HG03432 (cell line): ENCODE measurements around the gene MFAP4.

Experiments
- ATAC-seq: cut with Tn5 transposase; IDR thresholded peaks from one replicate; pipeline ENCODE4 v1.9.1; 2021; ENCODE audit warnings: mild to moderate bottlenecking, moderate library complexity; ENCODE audit not compliant: unreplicated experiment

The MFAP4 gene

GRCh38 chr17:19372866-19373504 is 14.0 kb downstream of the MFAP4 start:
- no peak for ATAC-seq

- ATAC-seq: no peak
These were observed 14.6 kb downstream of the MFAP4 start for GRCh38 chr17:19372439-19372838.

GRCh38 chr17:19372011-19372370 is 15.0 kb downstream of the MFAP4 start:
- no peak for ATAC-seq

- ATAC-seq: no peak
These were observed 15.6 kb downstream of the MFAP4 start for GRCh38 chr17:19371259-19372010.

GRCh38 chr17:19370493-19370960 is 16.5 kb downstream of the MFAP4 start:
- no peak for ATAC-seq

GRCh38 chr17:19369846-19370492 is 17.0 kb downstream of the MFAP4 start:
- no peak for ATAC-seq

- ATAC-seq: no peak
These were observed 17.7 kb downstream of the MFAP4 start for GRCh38 chr17:19369107-19369778.

- no peak for ATAC-seq
These were observed 18.8 kb downstream of the MFAP4 start for GRCh38 chr17:19368229-19368628.

GRCh38 chr17:19366637-19366972 is 20.4 kb downstream of the MFAP4 start:
- no peak for ATAC-seq

GRCh38 chr17:19365833-19366636 is 21.0 kb downstream of the MFAP4 start:
- ATAC-seq: no peak

- no peak for ATAC-seq
These were observed 21.5 kb downstream of the MFAP4 start for GRCh38 chr17:19365499-19365817.

GRCh38 chr17:19364699-19365498 is 22.1 kb downstream of the MFAP4 start:
- ATAC-seq: no peak

GRCh38 chr17:19363460-19364035 is 23.4 kb downstream of the MFAP4 start:
- no peak for ATAC-seq

GRCh38 chr17:19363114-19363438 is 23.9 kb downstream of the MFAP4 start:
- ATAC-seq: no peak

GRCh38 chr17:19362277-19363113 is 24.5 kb downstream of the MFAP4 start, which contains the start of gene B9D1:
Gene B9D1 (minus strand): TSS chr17:19362723. CDS start chr17:19362569, 154 bp downstream.
- peak; percentile 83 for ATAC-seq

- ATAC-seq: no peak
These were observed 25.1 kb downstream of the MFAP4 start for GRCh38 chr17:19361944-19362276.

GRCh38 chr17:19361326-19361725 is 25.7 kb downstream of the MFAP4 start:
- no peak for ATAC-seq

- ATAC-seq: no peak
These were observed 26.2 kb downstream of the MFAP4 start for GRCh38 chr17:19360772-19361171.

- no peak for ATAC-seq
These were observed 27.1 kb downstream of the MFAP4 start for GRCh38 chr17:19359856-19360255.
